ENCODE results near the gene OR10P1.

DNA sequence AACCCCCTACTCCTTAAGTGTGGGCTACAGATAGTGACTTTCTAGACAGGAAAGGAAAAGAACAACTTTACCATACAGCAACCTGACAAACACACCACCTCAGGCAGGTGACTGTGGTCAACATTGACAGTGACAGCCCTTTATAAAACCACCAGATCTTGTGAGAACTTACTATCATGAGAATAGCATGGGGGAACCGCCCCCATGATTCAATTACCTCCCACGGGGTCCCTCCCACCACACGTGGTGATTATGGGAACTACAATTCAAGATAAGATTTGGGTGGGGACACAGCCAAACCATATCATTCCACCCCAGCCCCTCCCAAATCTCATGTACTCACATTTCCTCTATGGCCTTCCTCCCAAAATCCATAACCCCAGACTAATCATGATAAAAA is 16.3 kb downstream of the OR10P1 start:
- TF ChIP-seq, protein P1, sequence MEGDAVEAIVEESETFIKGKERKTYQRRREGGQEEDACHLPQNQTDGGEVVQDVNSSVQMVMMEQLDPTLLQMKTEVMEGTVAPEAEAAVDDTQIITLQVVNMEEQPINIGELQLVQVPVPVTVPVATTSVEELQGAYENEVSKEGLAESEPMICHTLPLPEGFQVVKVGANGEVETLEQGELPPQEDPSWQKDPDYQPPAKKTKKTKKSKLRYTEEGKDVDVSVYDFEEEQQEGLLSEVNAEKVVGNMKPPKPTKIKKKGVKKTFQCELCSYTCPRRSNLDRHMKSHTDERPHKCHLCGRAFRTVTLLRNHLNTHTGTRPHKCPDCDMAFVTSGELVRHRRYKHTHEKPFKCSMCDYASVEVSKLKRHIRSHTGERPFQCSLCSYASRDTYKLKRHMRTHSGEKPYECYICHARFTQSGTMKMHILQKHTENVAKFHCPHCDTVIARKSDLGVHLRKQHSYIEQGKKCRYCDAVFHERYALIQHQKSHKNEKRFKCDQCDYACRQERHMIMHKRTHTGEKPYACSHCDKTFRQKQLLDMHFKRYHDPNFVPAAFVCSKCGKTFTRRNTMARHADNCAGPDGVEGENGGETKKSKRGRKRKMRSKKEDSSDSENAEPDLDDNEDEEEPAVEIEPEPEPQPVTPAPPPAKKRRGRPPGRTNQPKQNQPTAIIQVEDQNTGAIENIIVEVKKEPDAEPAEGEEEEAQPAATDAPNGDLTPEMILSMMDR (conservative IDR thresholded peaks at IDR 0.05; ENCODE audit: low read depth, low read length), result no peak
- TF ChIP-seq EZH2 (IDR thresholded peaks at IDR 0.05; ENCODE audit: low read length, unreplicated experiment), result no peak
